Measurements from ENCODE around the gene TOM1. TPM values are rescaled to one million over a fixed set of nuclear protein-coding genes. Genes with fewer than 3 reads are reported as not detected.

The TOM1 gene
- polyA plus RNA-seq, 1 of the 3 experiments (the other 2 are of a cell fraction): 26.9 TPM

- TF ChIP-seq REST (IDR thresholded peaks at IDR 0.05; ENCODE audit: low read depth, low read length) (no peak), JUND (IDR thresholded peaks at IDR 0.05) (no peak), POLR2AphosphoS5 (IDR thresholded peaks at IDR 0.05; ENCODE audit: low read depth, low read length) (no peak), CTCF (IDR thresholded peaks at IDR 0.05) (no peak), PBX3 (IDR thresholded peaks at IDR 0.05) (no peak), USF1 (IDR thresholded peaks at IDR 0.05; ENCODE audit: borderline replicate concordance, low read depth) (no peak), FOSL2 (IDR thresholded peaks at IDR 0.05; ENCODE audit: borderline replicate concordance, low read depth) (no peak), RCOR1 (IDR thresholded peaks at IDR 0.05; ENCODE audit: low read length) (no peak), IRF3 (IDR thresholded peaks at IDR 0.05; ENCODE audit: low read depth, low read length) (no peak)
Observed at GRCh38 chr22:35383679-35384071, 84.0 kb downstream of the TOM1 start (continued).

GRCh38 chr22:35384527-35384926 lies 84.8 kb downstream of the TOM1 start:
- WGBS (ENCODE audit: low lambda C conversion rate): 50% methylated on average over 1 of the region's 4 CpGs
- CTCF ChIA-PET: interaction anchor here (1.0 to 1.4 kb wide), 3 partner anchors 10 to 46 kb away, joined by 3 read pairs; no protein-coding TSS in a partner anchor
- H3K9me3 ChIP-seq: no peaks in the 10 kb centered on the region
- no peak overlapping the region for H3K9ac ChIP-seq
- DNase-seq: no peak
- H3K4me2 ChIP-seq: no peak overlapping the region
- H3K79me2 ChIP-seq (ENCODE audit: insufficient read depth): no peaks in the 10 kb centered on the region; the same call in 1 of the 2 replicates
- H3K9me2 ChIP-seq: no peaks in the 10 kb centered on the region
- H3K4me3 ChIP-seq (ENCODE audit: low read depth in 2 of 2, low read length in 1 of 2): no peak overlapping the region
- H3K36me3 ChIP-seq (replicated peaks in 1 of 2; ENCODE audit: control insufficient read depth in 1 of 2, insufficient read depth in 2 of 2, low read length in 1 of 2): peaks cover 0 to 5% of the 10 kb centered on the region in 2 experiments
- no peaks in the 10 kb centered on the region for H4K20me1 ChIP-seq (ENCODE audit: insufficient read depth)
- POLR2A ChIA-PET: interaction anchor here (0.6 to 1.2 kb wide), 2 partner anchors 33 to 164 kb away, joined by 3 to 4 read pairs; no protein-coding TSS in a partner anchor
- H3K4me1 ChIP-seq (ENCODE audit: control insufficient read depth in 1 of 2, insufficient read depth in 2 of 2, low read depth in 1 of 2, low read length in 1 of 2): peaks cover 7 to 8% of the 10 kb centered on the region in 2 experiments; a peak in 2 of 4 replicates
- H2AFZ ChIP-seq (ENCODE audit: low read depth): no peak overlapping the region
- no peak overlapping the region for H3K27ac ChIP-seq (ENCODE audit: low read depth in 2 of 2, low read length in 1 of 2)
- peaks cover 4% of the 10 kb centered on the region for H3F3A ChIP-seq (replicated peaks; ENCODE audit: insufficient read depth)
- no peaks in the 10 kb centered on the region for H3K27me3 ChIP-seq (ENCODE audit: insufficient read depth)
- TF ChIP-seq EP300 (IDR thresholded peaks at IDR 0.05; ENCODE audit: borderline replicate concordance in 1 of 2, low read depth in 1 of 2, low read length in 1 of 2): no peak
- no peak for TF ChIP-seq ZBTB33 (IDR thresholded peaks at IDR 0.05; ENCODE audit: borderline replicate concordance, low read depth)
- TF ChIP-seq YY1 (IDR thresholded peaks at IDR 0.05; ENCODE audit: low read depth): no peak
- no peak for TF ChIP-seq POLR2AphosphoS5 (IDR thresholded peaks at IDR 0.05; ENCODE audit: low read depth, low read length)
- TF ChIP-seq GATA2 (CRISPR knock-in tag; IDR thresholded peaks at IDR 0.05): no peak
- no peak for TF ChIP-seq CTCF (IDR thresholded peaks at IDR 0.05)
- no peak for TF ChIP-seq NFIC (IDR thresholded peaks at IDR 0.05; ENCODE audit: borderline replicate concordance)
- no peak for TF ChIP-seq MXI1 (IDR thresholded peaks at IDR 0.05; ENCODE audit: low read depth, low read length)

All from SK-N-SH (cell line).